ENCODE measurements around the gene OR5M10.

The OR5M10 gene

DNA sequence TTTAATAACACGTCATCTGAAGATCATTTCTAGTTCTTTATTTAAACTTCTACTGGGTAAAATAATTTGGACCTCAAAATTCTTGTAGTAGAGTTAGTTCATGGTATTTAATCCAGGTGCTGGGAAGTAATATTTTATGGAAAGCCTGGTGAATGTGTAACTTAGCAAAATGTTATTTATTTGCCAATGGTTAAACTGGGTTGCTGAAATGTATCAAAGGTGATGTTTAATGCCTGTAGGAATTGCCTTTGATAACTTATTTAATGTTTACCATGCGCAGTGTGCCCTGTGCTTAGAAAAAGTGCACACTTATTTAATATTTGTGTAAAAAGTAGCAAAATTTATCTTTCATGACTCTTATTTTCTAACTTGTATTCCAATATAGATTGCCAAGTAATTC, 45.7 kb downstream of the OR5M10 start:
- Histone ChIP-seq H3K9ac (ENCODE audit: low read length) (no peak overlapping the region), H3K4me3 (ENCODE audit: low read length) (no peak overlapping the region), H3K9me3 (ENCODE audit: control insufficient read depth, low read length) (no peaks in the 10 kb centered on the region), H3K27me3 (replicated peaks; ENCODE audit: control insufficient read depth, insufficient read depth, low read length) (no peaks in the 10 kb centered on the region), H3K4me1 (ENCODE audit: control insufficient read depth, insufficient read depth, low read length) (no peaks in the 10 kb centered on the region), H3K36me3 (ENCODE audit: control insufficient read depth, insufficient read depth, low read length, severe bottlenecking) (no peaks in the 10 kb centered on the region)
- DNase-seq (ENCODE audit: low read depth): no peak

Data from adipocyte (in vitro differentiated cells).